ENCODE data around the gene SYNE2.

SYNE2 gene

DNA sequence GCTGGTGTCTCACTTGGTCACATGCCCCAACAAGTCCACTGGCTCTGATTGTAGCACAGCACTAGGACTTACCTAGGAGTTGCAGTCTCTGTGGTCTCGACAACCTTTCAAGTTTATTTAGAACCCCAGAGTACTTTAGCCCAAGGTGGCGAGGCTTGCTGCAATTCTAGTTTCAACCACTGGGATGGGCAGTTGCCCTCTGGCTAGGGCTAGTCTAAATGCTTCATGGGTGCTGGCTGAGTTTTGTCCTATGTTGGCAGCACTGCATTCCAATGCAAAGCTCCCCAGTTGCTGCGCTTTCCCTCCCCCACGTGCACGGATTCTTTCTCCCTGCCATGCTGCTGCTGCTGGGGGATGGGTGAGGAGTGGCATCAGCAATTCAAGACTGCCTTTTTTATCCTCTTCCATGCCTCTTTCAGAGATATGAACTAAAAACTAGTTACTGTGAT lies 207.9 kb downstream of the SYNE2 start:
- Histone ChIP-seq H3K27me3 (ENCODE audit: insufficient read depth, low read depth) (no peaks in the 10 kb centered on the region), H3K79me2 (ENCODE audit: insufficient read depth, low read depth) (no peaks in the 10 kb centered on the region), H2AFZ (ENCODE audit: low read depth) (no peak overlapping the region), H3K4me3 (IDR thresholded peaks at IDR 0.05; ENCODE audit: insufficient read depth, low read depth, low read length) (no peak overlapping the region), H3K4me2 (no peak overlapping the region), H3K27ac (no peak overlapping the region), H4K20me1 (ENCODE audit: insufficient read depth) (no peaks in the 10 kb centered on the region), H3K9ac (no peak overlapping the region), H3K36me3 (ENCODE audit: insufficient read depth) (no peaks in the 10 kb centered on the region), H3K4me1 (ENCODE audit: low read depth, poor library complexity, severe bottlenecking) (no peaks in the 10 kb centered on the region)
- TF ChIP-seq, protein P1, sequence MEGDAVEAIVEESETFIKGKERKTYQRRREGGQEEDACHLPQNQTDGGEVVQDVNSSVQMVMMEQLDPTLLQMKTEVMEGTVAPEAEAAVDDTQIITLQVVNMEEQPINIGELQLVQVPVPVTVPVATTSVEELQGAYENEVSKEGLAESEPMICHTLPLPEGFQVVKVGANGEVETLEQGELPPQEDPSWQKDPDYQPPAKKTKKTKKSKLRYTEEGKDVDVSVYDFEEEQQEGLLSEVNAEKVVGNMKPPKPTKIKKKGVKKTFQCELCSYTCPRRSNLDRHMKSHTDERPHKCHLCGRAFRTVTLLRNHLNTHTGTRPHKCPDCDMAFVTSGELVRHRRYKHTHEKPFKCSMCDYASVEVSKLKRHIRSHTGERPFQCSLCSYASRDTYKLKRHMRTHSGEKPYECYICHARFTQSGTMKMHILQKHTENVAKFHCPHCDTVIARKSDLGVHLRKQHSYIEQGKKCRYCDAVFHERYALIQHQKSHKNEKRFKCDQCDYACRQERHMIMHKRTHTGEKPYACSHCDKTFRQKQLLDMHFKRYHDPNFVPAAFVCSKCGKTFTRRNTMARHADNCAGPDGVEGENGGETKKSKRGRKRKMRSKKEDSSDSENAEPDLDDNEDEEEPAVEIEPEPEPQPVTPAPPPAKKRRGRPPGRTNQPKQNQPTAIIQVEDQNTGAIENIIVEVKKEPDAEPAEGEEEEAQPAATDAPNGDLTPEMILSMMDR (conservative IDR thresholded peaks at IDR 0.05; ENCODE audit: low read depth, low read length): peak; percentile 32; the same call in 1 of the 2 replicates

DNA sequence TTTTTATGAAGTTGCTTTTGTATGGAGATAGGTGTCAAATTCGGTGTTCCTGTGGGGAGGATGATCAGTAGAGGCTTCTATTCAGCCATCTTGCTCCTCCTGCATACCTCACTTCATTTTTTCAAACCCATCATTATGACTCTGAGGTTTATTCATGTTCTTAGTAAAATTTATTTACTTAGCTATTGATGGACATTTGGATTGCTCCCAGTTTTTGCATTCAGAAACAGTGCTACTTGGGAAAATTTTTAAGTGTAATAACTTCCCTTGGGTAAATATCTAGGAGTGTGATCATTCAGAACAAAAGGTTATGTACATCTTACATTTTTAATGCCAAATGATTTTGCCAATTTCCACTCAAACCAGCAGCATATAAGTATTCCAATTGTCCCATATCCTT lies 208.3 kb downstream of the SYNE2 start:
- no peak overlapping the region for H3K4me2 ChIP-seq
- H3K9ac ChIP-seq: no peak overlapping the region
- no peaks in the 10 kb centered on the region for H4K20me1 ChIP-seq (ENCODE audit: insufficient read depth)
- no peaks in the 10 kb centered on the region for H3K79me2 ChIP-seq (ENCODE audit: insufficient read depth, low read depth)
- no peak overlapping the region for H2AFZ ChIP-seq (ENCODE audit: low read depth)
- H3K36me3 ChIP-seq (ENCODE audit: insufficient read depth): no peaks in the 10 kb centered on the region
- H3K27ac ChIP-seq: no peak overlapping the region
- no peak overlapping the region for H3K4me3 ChIP-seq (IDR thresholded peaks at IDR 0.05; ENCODE audit: insufficient read depth, low read depth, low read length)
- H3K27me3 ChIP-seq (ENCODE audit: insufficient read depth, low read depth): no peaks in the 10 kb centered on the region
- no peaks in the 10 kb centered on the region for H3K4me1 ChIP-seq (ENCODE audit: low read depth, poor library complexity, severe bottlenecking)
- TF ChIP-seq, protein P1 (conservative IDR thresholded peaks at IDR 0.05; ENCODE audit: low read depth, low read length): no peak

DNA sequence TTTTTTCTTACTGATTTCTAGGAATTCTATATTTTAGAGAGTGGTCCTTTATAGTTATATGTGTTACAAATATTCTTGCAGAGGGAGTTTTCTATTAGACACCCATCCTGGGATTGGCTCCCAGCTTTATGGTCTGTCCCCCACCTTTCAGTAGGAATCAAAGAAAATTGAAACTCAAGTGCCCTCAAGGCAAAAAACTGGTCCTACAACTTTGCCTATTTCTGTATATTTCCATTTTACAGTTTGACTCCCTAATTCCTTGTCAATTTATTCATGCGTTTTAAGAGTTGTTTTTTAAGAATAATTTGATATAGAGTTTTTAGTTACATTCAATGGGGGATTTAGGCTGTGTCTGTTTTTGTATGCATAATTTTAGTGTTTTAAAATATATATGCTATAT lies 208.9 kb downstream of the SYNE2 start:
- no peaks in the 10 kb centered on the region for H3K79me2 ChIP-seq (ENCODE audit: insufficient read depth, low read depth)
- no peak overlapping the region for H3K27ac ChIP-seq
- H3K4me1 ChIP-seq (ENCODE audit: low read depth, poor library complexity, severe bottlenecking): no peaks in the 10 kb centered on the region
- no peaks in the 10 kb centered on the region for H4K20me1 ChIP-seq (ENCODE audit: insufficient read depth)
- H3K4me3 ChIP-seq (IDR thresholded peaks at IDR 0.05; ENCODE audit: insufficient read depth, low read depth, low read length): no peak overlapping the region
- H3K4me2 ChIP-seq: no peak overlapping the region
- H3K36me3 ChIP-seq (ENCODE audit: insufficient read depth): no peaks in the 10 kb centered on the region
- no peak overlapping the region for H2AFZ ChIP-seq (ENCODE audit: low read depth)
- H3K9ac ChIP-seq: no peak overlapping the region
- H3K27me3 ChIP-seq (ENCODE audit: insufficient read depth, low read depth): no peaks in the 10 kb centered on the region
- TF ChIP-seq, protein P1 (conservative IDR thresholded peaks at IDR 0.05; ENCODE audit: low read depth, low read length): no peak

DNA sequence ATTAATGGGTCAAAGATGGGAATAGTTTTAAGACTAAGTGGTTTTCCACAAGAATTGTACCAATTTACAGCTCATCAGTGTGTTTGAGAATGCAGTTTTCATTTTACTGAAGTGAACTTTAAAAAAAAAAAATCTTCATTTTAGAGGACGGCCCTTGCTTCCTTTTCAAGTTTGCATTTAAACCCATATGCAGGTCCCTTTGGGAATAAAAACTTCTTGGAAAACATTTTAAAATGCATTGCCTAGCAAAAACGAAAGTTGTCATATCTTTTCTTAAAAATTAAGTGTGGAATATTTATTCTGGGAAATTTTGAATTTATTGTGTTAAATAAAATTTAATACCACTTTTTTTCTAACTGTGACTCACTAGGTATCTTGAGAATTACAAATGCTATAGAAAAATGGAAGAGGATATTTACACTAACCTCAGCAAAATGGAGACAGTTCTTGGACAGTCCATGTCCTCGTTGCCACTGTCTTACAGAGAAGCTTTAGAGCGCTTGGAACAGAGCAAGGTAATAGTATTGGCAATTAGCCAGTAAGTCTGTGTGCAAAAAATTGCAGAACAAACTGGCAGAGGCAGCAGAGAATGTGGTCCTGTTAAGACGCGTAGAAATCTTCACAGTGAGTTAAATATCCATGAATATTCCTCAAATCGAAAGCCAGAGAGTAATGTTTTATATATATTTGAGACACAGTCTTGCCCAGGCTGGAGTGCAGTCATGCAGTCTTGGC lies 209.7 kb downstream of the SYNE2 start:
- Histone ChIP-seq H3K4me1 (ENCODE audit: low read depth, poor library complexity, severe bottlenecking) (no peaks in the 10 kb centered on the region), H3K79me2 (ENCODE audit: insufficient read depth, low read depth) (no peaks in the 10 kb centered on the region), H3K9ac (no peak overlapping the region), H2AFZ (ENCODE audit: low read depth) (no peak overlapping the region), H3K4me3 (IDR thresholded peaks at IDR 0.05; ENCODE audit: insufficient read depth, low read depth, low read length) (no peak overlapping the region), H3K27me3 (ENCODE audit: insufficient read depth, low read depth) (no peaks in the 10 kb centered on the region), H3K4me2 (no peak overlapping the region), H3K27ac (no peak overlapping the region), H4K20me1 (ENCODE audit: insufficient read depth) (no peaks in the 10 kb centered on the region), H3K36me3 (ENCODE audit: insufficient read depth) (no peaks in the 10 kb centered on the region)
- TF ChIP-seq, protein P1 (conservative IDR thresholded peaks at IDR 0.05; ENCODE audit: low read depth, low read length): no peak

Measured in KMS-11 (cell line).